ENCODE results near the gene CNGA3. TPM values are rescaled to one million over a fixed set of nuclear protein-coding genes. Genes with fewer than 3 reads are reported as not detected.

CNGA3 gene
- total and polyA plus RNA-seq, 2 donors (not counting 3 experiments of a cell fraction or from before 2014, with no cell fraction given), result not detected

- TF ChIP-seq CTCF (IDR thresholded peaks at IDR 0.05; ENCODE audit: extremely low read depth in 1 of 2, insufficient read depth in 1 of 2, low read depth in 1 of 2, low read length in 2 of 2), result no peak
- no peaks in the 10 kb centered on the region for H3K9me1 ChIP-seq (replicated peaks; ENCODE audit: control insufficient read depth, extremely low read depth, insufficient read depth, low read length)
- DNase-seq (ENCODE audit: low read depth, low spot score) (no peak), FAIRE-seq (no peak)
- ChIA-PET POLR2A (no interaction called here), CTCF (no interaction called here)
- intact Hi-C loops (cut with micrococcal nuclease), result no loop called here
- H3K4me3 ChIP-seq (replicated peaks in 1 of 3; ENCODE audit: insufficient read depth in 1 of 3, low read depth in 1 of 3, low read length in 3 of 3), result no peak overlapping the region
- no peak overlapping the region for H3K9ac ChIP-seq (replicated peaks; ENCODE audit: extremely low read depth, insufficient read depth, low read length)
- H3K79me2 ChIP-seq (ENCODE audit: control insufficient read depth, insufficient read depth, low read length), result no peaks in the 10 kb centered on the region
- no peaks in the 10 kb centered on the region for H3K36me3 ChIP-seq (ENCODE audit: control insufficient read depth in 2 of 2, extremely low read depth in 1 of 2, insufficient read depth in 2 of 2, low read length in 2 of 2)
- dilution Hi-C loops (cut with MboI; ENCODE audit: extremely low pct_ligation_motif_present, low sequenced_read_pairs), result no loop called here
- H3K27me3 ChIP-seq (ENCODE audit: control insufficient read depth in 2 of 2, insufficient read depth in 2 of 2, low read length in 2 of 2), result peaks cover 0 to 6% of the 10 kb centered on the region in 2 experiments
- H4K20me1 ChIP-seq (replicated peaks; ENCODE audit: control insufficient read depth, extremely low read depth, insufficient read depth, low read length), result no peaks in the 10 kb centered on the region
- no TSS peak for BruUV-seq (replicated peaks)
- H3K27ac ChIP-seq (ENCODE audit: insufficient read depth, low read depth, low read length), result no peak overlapping the region
- no peaks in the 10 kb centered on the region for H3K9me3 ChIP-seq (replicated peaks; ENCODE audit: control insufficient read depth, insufficient read depth, low read length)
- no peaks in the 10 kb centered on the region for H3K4me1 ChIP-seq (ENCODE audit: control insufficient read depth, extremely low read depth, insufficient read depth, low read length)
- H2AFZ ChIP-seq (ENCODE audit: low read depth, low read length), result no peak overlapping the region
- H3K4me2 ChIP-seq (ENCODE audit: insufficient read depth, low read length), result no peak overlapping the region
Observed at GRCh38 chr2:98324181-98324580, 22.1 kb upstream of the CNGA3 start.

- H3K9me1 ChIP-seq (replicated peaks; ENCODE audit: control insufficient read depth, extremely low read depth, insufficient read depth, low read length), result no peaks in the 10 kb centered on the region
- no peak overlapping the region for H3K9ac ChIP-seq (replicated peaks; ENCODE audit: extremely low read depth, insufficient read depth, low read length)
- no peak for TF ChIP-seq CTCF (IDR thresholded peaks at IDR 0.05; ENCODE audit: extremely low read depth in 1 of 2, insufficient read depth in 1 of 2, low read depth in 1 of 2, low read length in 2 of 2)
- TF ChIP-seq POLR2A (IDR thresholded peaks at IDR 0.05; ENCODE audit: low read depth, low read length), result no peak
- TF ChIP-seq JUN (IDR thresholded peaks at IDR 0.05; ENCODE audit: borderline replicate concordance, insufficient read depth, insufficient read length, low read depth), result no peak
- TF ChIP-seq FOS (IDR thresholded peaks at IDR 0.05; ENCODE audit: borderline replicate concordance, insufficient read depth, low read length), result no peak
- H3K36me3 ChIP-seq (ENCODE audit: control insufficient read depth in 2 of 2, extremely low read depth in 1 of 2, insufficient read depth in 2 of 2, low read length in 2 of 2), result no peaks in the 10 kb centered on the region
- no peak overlapping the region for H3K4me2 ChIP-seq (ENCODE audit: insufficient read depth, low read length)
- H4K20me1 ChIP-seq (replicated peaks; ENCODE audit: control insufficient read depth, extremely low read depth, insufficient read depth, low read length), result no peaks in the 10 kb centered on the region
- ChIA-PET POLR2A (no interaction called here), CTCF (no interaction called here)
- H3K9me3 ChIP-seq (replicated peaks; ENCODE audit: control insufficient read depth, insufficient read depth, low read length), result no peaks in the 10 kb centered on the region
- no peaks in the 10 kb centered on the region for H3K79me2 ChIP-seq (ENCODE audit: control insufficient read depth, insufficient read depth, low read length)
- intact Hi-C loops (cut with micrococcal nuclease) (no loop called here), dilution Hi-C loops (cut with MboI; ENCODE audit: extremely low pct_ligation_motif_present, low sequenced_read_pairs) (loop anchor here (25.0 kb wide), 1 partner anchor 165 kb away; no protein-coding TSS in a partner anchor)
- no peak overlapping the region for H3K4me3 ChIP-seq (replicated peaks in 1 of 3; ENCODE audit: insufficient read depth in 1 of 3, low read depth in 1 of 3, low read length in 3 of 3)
- no peak for FAIRE-seq
- H3K27me3 ChIP-seq (ENCODE audit: control insufficient read depth in 2 of 2, insufficient read depth in 2 of 2, low read length in 2 of 2), result peaks cover 0 to 5% of the 10 kb centered on the region in 2 experiments
- H3K27ac ChIP-seq (ENCODE audit: insufficient read depth, low read depth, low read length), result no peak overlapping the region
- no peaks in the 10 kb centered on the region for H3K4me1 ChIP-seq (ENCODE audit: control insufficient read depth, extremely low read depth, insufficient read depth, low read length)
- DNase-seq (ENCODE audit: low read depth, low spot score), result no peak
- no TSS peak for BruUV-seq (replicated peaks)
- H2AFZ ChIP-seq (ENCODE audit: low read depth, low read length), result no peak overlapping the region
Observed at GRCh38 chr2:98327776-98328175, 18.5 kb upstream of the CNGA3 start.
